Osteoblast (primary cell): ENCODE data around the gene PSD4. TPM values are rescaled to one million over a fixed set of nuclear protein-coding genes. Genes with fewer than 3 reads are reported as not detected.

Experiments
- DNase-seq: peaks from one replicate; pipeline ENCODE4 v3.0.0; 2011; ENCODE audit warnings: low spot score, mixed read lengths; ENCODE audit not compliant: insufficient read length; ENCODE audit errors: missing footprints
- H2AFZ ChIP-seq: 2 replicates; pipeline ENCODE4 v1.6.0; 2011; ENCODE audit warnings: mild to moderate bottlenecking, low read length
- H3K27ac ChIP-seq: 2 replicates; pipeline ENCODE4 v1.5.1; 2011; ENCODE audit warnings: mild to moderate bottlenecking, low read depth, low read length, moderate library complexity
- H3K27me3 ChIP-seq: 2 replicates; pipeline ENCODE4 v1.6.0; 2012; ENCODE audit warnings: mild to moderate bottlenecking, control low read depth, inconsistent platforms, low read length, moderate library complexity; ENCODE audit not compliant: insufficient read depth
- H3K36me3 ChIP-seq: 2 replicates; pipeline ENCODE4 v1.5.1; 2011; ENCODE audit warnings: mild to moderate bottlenecking, low read length, control low read depth, moderate library complexity; ENCODE audit not compliant: insufficient read depth
- H3K4me1 ChIP-seq: 2 replicates; pipeline ENCODE4 v1.5.1; 2011; ENCODE audit warnings: mild to moderate bottlenecking, low read length, control low read depth, moderate library complexity; ENCODE audit not compliant: insufficient read depth
- H3K4me2 ChIP-seq: 2 replicates; pipeline ENCODE4 v1.6.0; 2011; ENCODE audit warnings: mild to moderate bottlenecking, low read length; ENCODE audit not compliant: insufficient read depth
- H3K4me3 ChIP-seq: fragments of 200-600 bp; sonication (generic); 3 replicates; pipeline ENCODE4 v1.5.1; 2012; ENCODE audit warnings: mild to moderate bottlenecking, low read length, inconsistent platforms; ENCODE audit not compliant: insufficient read depth
- H3K79me2 ChIP-seq: 2 replicates; pipeline ENCODE4 v1.6.0; 2012; ENCODE audit warnings: mild to moderate bottlenecking, low read length, control low read depth, inconsistent platforms; ENCODE audit not compliant: insufficient read depth
- H3K9me3 ChIP-seq: 2 replicates; pipeline ENCODE4 v1.5.1; 2011; ENCODE audit warnings: low read depth, low read length, control low read depth
- H4K20me1 ChIP-seq: 2 replicates; pipeline ENCODE4 v1.6.0; 2012; ENCODE audit warnings: mild to moderate bottlenecking, low read length, control low read depth; ENCODE audit not compliant: insufficient read depth
- CTCF ChIP-seq: IDR thresholded peaks from 2 replicates; pipeline ENCODE4 v1.5.1; 2011; ENCODE audit warnings: mild to moderate bottlenecking, low read depth, low read length, moderate library complexity; ENCODE audit errors: extremely low read depth
- total RNA-seq: library from RNA; depleted of rRNA; stranded (reverse); fragments of >200 nt; gene quantifications from 2 replicates; pipeline ENCODE4 v1.2.3, GENCODE V29; 2012

PSD4 gene
- total RNA-seq, 1 donor: 1.8 TPM

- peaks cover 3% of the 10 kb centered on the region for H3K4me1 ChIP-seq
- no peaks in the 10 kb centered on the region for H4K20me1 ChIP-seq
- no peaks in the 10 kb centered on the region for H3K27me3 ChIP-seq
- H3K36me3 ChIP-seq: no peaks in the 10 kb centered on the region
- H3K9me3 ChIP-seq: no peaks in the 10 kb centered on the region
- no peak overlapping the region for H3K4me3 ChIP-seq
- H2AFZ ChIP-seq: no peak overlapping the region
- H3K27ac ChIP-seq: no peak overlapping the region
- no peak for TF ChIP-seq CTCF
- DNase-seq: no peak
- H3K4me2 ChIP-seq: no peak overlapping the region
- H3K79me2 ChIP-seq: no peaks in the 10 kb centered on the region
Observed at GRCh38 chr2:113229795-113230194, 56.0 kb downstream of the PSD4 start.

- no peaks in the 10 kb centered on the region for H3K9me3 ChIP-seq
- H3K79me2 ChIP-seq: no peaks in the 10 kb centered on the region
- H3K36me3 ChIP-seq: no peaks in the 10 kb centered on the region
- TF ChIP-seq CTCF: no peak
- H4K20me1 ChIP-seq: no peaks in the 10 kb centered on the region
- H3K4me2 ChIP-seq: no peak overlapping the region
- H3K27ac ChIP-seq: no peak overlapping the region
- no peaks in the 10 kb centered on the region for H3K27me3 ChIP-seq
- H3K4me1 ChIP-seq: peaks cover under 1% of the 10 kb centered on the region
- no peak overlapping the region for H2AFZ ChIP-seq
- peak; percentile 32 for DNase-seq
- no peak overlapping the region for H3K4me3 ChIP-seq
Observed at GRCh38 chr2:113230531-113230930, 56.8 kb downstream of the PSD4 start.

GRCh38 chr2:113231064-113231463 lies 57.3 kb downstream of the PSD4 start:
- Histone ChIP-seq H3K36me3 (no peaks in the 10 kb centered on the region), H4K20me1 (no peaks in the 10 kb centered on the region), H3K4me1 (no peaks in the 10 kb centered on the region), H3K4me2 (no peak overlapping the region), H3K79me2 (no peaks in the 10 kb centered on the region), H3K9me3 (no peaks in the 10 kb centered on the region), H3K4me3 (no peak overlapping the region), H2AFZ (no peak overlapping the region), H3K27me3 (no peaks in the 10 kb centered on the region), H3K27ac (no peak overlapping the region)
- TF ChIP-seq CTCF: no peak
- DNase-seq: no peak

- peak; percentile 26 for DNase-seq
- no peaks in the 10 kb centered on the region for H4K20me1 ChIP-seq
- H3K9me3 ChIP-seq: no peaks in the 10 kb centered on the region
- H3K4me1 ChIP-seq: no peaks in the 10 kb centered on the region
- H2AFZ ChIP-seq: no peak overlapping the region
- no peak for TF ChIP-seq CTCF
- no peak overlapping the region for H3K4me3 ChIP-seq
- H3K79me2 ChIP-seq: no peaks in the 10 kb centered on the region
- no peak overlapping the region for H3K27ac ChIP-seq
- H3K4me2 ChIP-seq: no peak overlapping the region
- no peaks in the 10 kb centered on the region for H3K27me3 ChIP-seq
- H3K36me3 ChIP-seq: no peaks in the 10 kb centered on the region
Observed at GRCh38 chr2:113232123-113232522, 58.4 kb downstream of the PSD4 start.
